IMR-90 (cell line): Measurements from ENCODE around the gene ACTL6B. TPM values are rescaled to one million over a fixed set of nuclear protein-coding genes. Genes with fewer than 3 reads are reported as not detected.

Experiments
- ATAC-seq: fragments of 200-7000 bp; cut with Tn5 transposase; 2 replicates; pipeline ENCODE4 v1.9.1; 2020; ENCODE audit warnings: low read depth, mild to moderate bottlenecking, moderate library complexity
- BruUV-seq: library from RNA; stranded (reverse); fragments of 400-500 nt; replicated peaks from 2 replicates; lab custom pipeline; 2021; lab: Mats Ljungman, UMichigan
- CTCF ChIA-PET: fragments of 300-600 bp; formaldehyde crosslinking; extraction: SDS; loops from one replicate; lab custom pipeline; 2021; ENCODE audit warnings: antibody characterized with exemption; lab: Yijun Ruan, JAX
- POLR2A ChIA-PET: fragments of 300-600 bp; sonication (Branson Sonifier 250); formaldehyde crosslinking; loops from one replicate; lab custom pipeline; 2022; ENCODE audit warnings: antibody characterized with exemption; ENCODE audit not compliant: unreplicated experiment; lab: Charles Lee
- DNase-seq: peaks from one replicate; pipeline ENCODE4 v3.0.0; 2013
- H2AFZ ChIP-seq: replicated peaks from 2 replicates; pipeline ENCODE3; 2013; ENCODE audit warnings: low read length, mild to moderate bottlenecking; ENCODE audit not compliant: poor library complexity
- H2AK5ac ChIP-seq: 2 replicates; pipeline ENCODE4 v1.6.1; 2013; ENCODE audit warnings: low read depth, low read length, inconsistent platforms
- H2AK9ac ChIP-seq: replicated peaks from 2 replicates; pipeline ENCODE3; 2013; ENCODE audit warnings: mild to moderate bottlenecking, low read depth, low read length, moderate library complexity; ENCODE audit not compliant: poor library complexity
- H2BK120ac ChIP-seq: 2 replicates; pipeline ENCODE4 v1.6.1; 2013; ENCODE audit warnings: low read depth, low read length, inconsistent platforms
- H2BK15ac ChIP-seq: 3 replicates; pipeline ENCODE4 v1.6.1; 2013; ENCODE audit warnings: low read depth, low read length, inconsistent platforms
- H2BK20ac ChIP-seq: 2 replicates; pipeline ENCODE4 v1.6.1; 2013; ENCODE audit warnings: low read depth, mild to moderate bottlenecking, inconsistent platforms, low read length, moderate library complexity
- H2BK5ac ChIP-seq: 2 replicates; pipeline ENCODE4 v1.6.1; 2013; ENCODE audit warnings: mild to moderate bottlenecking, low read depth, low read length, inconsistent platforms; ENCODE audit not compliant: poor library complexity, severe bottlenecking
- H3K14ac ChIP-seq: replicated peaks from 2 replicates; pipeline ENCODE4 v1.6.1; 2013; ENCODE audit warnings: low read depth, low read length, inconsistent platforms
- H3K18ac ChIP-seq: 2 replicates; pipeline ENCODE4 v1.6.1; 2013; ENCODE audit warnings: low read depth, low read length, control low read depth
- H3K23ac ChIP-seq: 2 replicates; pipeline ENCODE4 v1.6.1; 2013; ENCODE audit warnings: low read depth, low read length, inconsistent platforms
- H3K27ac ChIP-seq: 2 replicates; pipeline ENCODE4 v1.5.1; 2013; ENCODE audit warnings: mild to moderate bottlenecking, control low read depth, low read length; ENCODE audit not compliant: insufficient read depth
- H3K27me3 ChIP-seq: 2 replicates; pipeline ENCODE4 v1.6.1; 2013; ENCODE audit warnings: low read length; ENCODE audit not compliant: control insufficient read depth, insufficient read depth
- H3K36me3 ChIP-seq: 2 replicates; pipeline ENCODE4 v1.6.1; 2013; ENCODE audit warnings: low read length, mixed read lengths; ENCODE audit not compliant: control insufficient read depth, insufficient read depth
- H3K4ac ChIP-seq: 2 replicates; pipeline ENCODE4 v1.6.1; 2013; ENCODE audit warnings: low read depth, low read length, inconsistent platforms
- H3K4me1 ChIP-seq: 2 replicates; pipeline ENCODE4 v1.6.1; 2013; ENCODE audit warnings: low read length, mixed read lengths; ENCODE audit not compliant: control insufficient read depth, insufficient read depth
- H3K4me2 ChIP-seq: 2 replicates; pipeline ENCODE4 v1.6.1; 2013; ENCODE audit warnings: low read depth, mild to moderate bottlenecking, control low read depth, low read length, moderate library complexity
- H3K4me3 ChIP-seq: 2 replicates; pipeline ENCODE4 v1.5.1; 2013; ENCODE audit warnings: low read depth, mild to moderate bottlenecking, control low read depth, low read length, moderate library complexity; ENCODE audit not compliant: insufficient read depth
- H3K56ac ChIP-seq: 2 replicates; pipeline ENCODE4 v1.6.1; 2013; ENCODE audit warnings: low read length, inconsistent platforms; ENCODE audit not compliant: insufficient read depth; ENCODE audit errors: extremely low read depth
- H3K79me1 ChIP-seq, 2 experiments: 2 replicates each; pipeline ENCODE4 v1.6.1; 2013; ENCODE audit warnings: low read length in 2 of 2, inconsistent platforms in 1 of 2, low read depth in 1 of 2
- H3K9ac ChIP-seq: 2 replicates; pipeline ENCODE4 v1.6.1; 2013; ENCODE audit warnings: low read depth, low read length, control low read depth
- H3K9me1 ChIP-seq: 2 replicates; pipeline ENCODE4 v1.6.1; 2013; ENCODE audit warnings: low read length, inconsistent platforms; ENCODE audit not compliant: insufficient read depth
- H3K9me3 ChIP-seq: 2 replicates; pipeline ENCODE4 v1.6.1; 2013; ENCODE audit warnings: low read length; ENCODE audit not compliant: control insufficient read depth, insufficient read depth
- H4K20me1 ChIP-seq: 2 replicates; pipeline ENCODE4 v1.6.1; 2013; ENCODE audit warnings: low read length, inconsistent platforms; ENCODE audit not compliant: insufficient read depth
- H4K5ac ChIP-seq: 2 replicates; pipeline ENCODE4 v1.6.1; 2013; ENCODE audit warnings: mild to moderate bottlenecking, low read depth, low read length, control low read depth
- H4K8ac ChIP-seq, 2 experiments: 2 replicates each; pipeline ENCODE4 v1.6.1; 2013; ENCODE audit warnings: low read depth in 2 of 2, low read length in 2 of 2, control low read depth in 1 of 2, inconsistent platforms in 1 of 2
- H4K91ac ChIP-seq: 2 replicates; pipeline ENCODE4 v1.6.1; 2013; ENCODE audit warnings: low read depth, low read length, inconsistent platforms; ENCODE audit not compliant: insufficient read depth
- RCOR1 ChIP-seq: IDR thresholded peaks from 2 replicates; pipeline ENCODE4 v1.6.1; 2012; ENCODE audit warnings: mild to moderate bottlenecking, low read length, improper control_type of control experiment; ENCODE audit not compliant: insufficient replicate concordance
- SMC3 ChIP-seq: fragments of 150-350 bp; IDR thresholded peaks from 2 replicates; pipeline ENCODE4 v1.6.1; 2016; ENCODE audit warnings: low read depth, mild to moderate bottlenecking, antibody characterized with exemption, low read length, moderate library complexity
- WGBS, 2 experiments: methylation state at CpG; one replicate each; pipeline versions ENCODE4 v1.1.5 to v1.1.7; 2013; ENCODE audit warnings: missing lambda C conversion rate in 2 of 2; ENCODE audit not compliant: insufficient read length in 1 of 2; ENCODE audit errors: extremely low coverage in 2 of 2; 5-methylcytosine and 5-hydroxymethylcytosine counted together
- dilution Hi-C: fragments of 300-500 bp; cut with HindIII; formaldehyde crosslinking; loops from one replicate; pipeline ENCODE4 v1.14.3; 2018; ENCODE audit warnings: low sequenced_read_pairs; ENCODE audit not compliant: unreplicated experiment
- in situ Hi-C: fragments of 300-500 bp; cut with MboI; formaldehyde crosslinking; loops from 3 replicates; pipeline ENCODE4 v1.14.3; 2019; ENCODE audit warnings: low sequenced_read_pairs, inconsistent platforms, mixed read lengths
- intact Hi-C: fragments of 100-400 bp; cut with micrococcal nuclease; formaldehyde crosslinking; loops from 2 replicates; pipeline ENCODE4 v1.10.0; 2022
- polyA plus RNA-seq, 3 experiments: library from polyadenylated mRNA; depleted of rRNA; stranded (reverse); fragments of >200 nt; gene quantifications; 2 replicates each; pipeline ENCODE4 v1.2.3, GENCODE V29; 2012; ENCODE audit warnings: low replicate concordance in 1 of 3
- total RNA-seq: library from RNA; depleted of rRNA; stranded (reverse); fragments of >200 nt; gene quantifications from 2 replicates; pipeline ENCODE4 v1.2.3, GENCODE V29; 2012

Gene ACTL6B
- total and polyA plus RNA-seq, 2 of the 4 experiments (the other 2 are of a cell fraction) = not detected

GRCh38 chr7:100604976-100605911, 51.0 kb downstream of the ACTL6B start:
- Histone ChIP-seq H4K8ac (peak overlapping the region in 1 of 2 experiments; percentile 58; a peak in 1 of 4 replicates), H3K23ac (no peak overlapping the region; the same call in 1 of the 2 replicates), H3K56ac (no peak overlapping the region), H3K4me1 (peaks cover 9% of the 10 kb centered on the region), H3K36me3 (peaks cover 30% of the 10 kb centered on the region), H4K20me1 (no peaks in the 10 kb centered on the region), H3K14ac (no peak overlapping the region), H3K79me1 (peaks cover 0 to 47% of the 10 kb centered on the region in 2 experiments; a peak in 2 of 4 replicates), H2BK20ac (no peak overlapping the region), H3K18ac (no peak overlapping the region), H4K5ac (no peak overlapping the region), H3K9ac (peak overlapping the region; percentile 31; the same call in 1 of the 2 replicates), H3K9me1 (no peaks in the 10 kb centered on the region), H2AK5ac (no peak overlapping the region), H2AFZ (peak overlapping the region; percentile 89), H2AK9ac (peak overlapping the region; percentile 91), H3K4me3 (peak overlapping the region; percentile 38), H4K91ac (peak overlapping the region; percentile 50; the same call in 1 of the 2 replicates), H2BK5ac (no peak overlapping the region), H3K4ac (peak overlapping the region; percentile 7; the same call in 1 of the 2 replicates), H3K27ac (no peak overlapping the region; the same call in 1 of the 2 replicates), H3K9me3 (no peaks in the 10 kb centered on the region), H2BK120ac (no peak overlapping the region), H2BK15ac (no peak overlapping the region), H3K4me2 (peak overlapping the region; percentile 69), H3K27me3 (no peaks in the 10 kb centered on the region)
- POLR2A ChIA-PET = no interaction called here
- in situ Hi-C loops (no loop called here), intact Hi-C loops (loop anchor here (5.0 kb wide), 1 partner anchor 87 kb away; the partner anchor contains the start of gene GIGYF1), dilution Hi-C loops (no loop called here)
- DNase-seq (no peak), ATAC-seq (no peak)
- CTCF ChIA-PET = no interaction called here
- TF ChIP-seq RCOR1 (no peak), SMC3 (no peak)
- 46% methylated on average over 47 of the region's 68 CpGs; no CpG with 5 or more reads in 1 of the 2 experiments for WGBS, 2 experiments
- BruUV-seq = no TSS peak
